Nephron progenitor cell (in vitro differentiated cells): ENCODE measurements around the gene VASH2.

ENCODE experiments used
- DNase-seq: peaks from one replicate; pipeline ENCODE4 v3.0.0; 2021
- H3K27ac Mint-ChIP-seq: 2 replicates; pipeline ENCODE4 v1.8.0; 2021; ENCODE audit warnings: mild to moderate bottlenecking, moderate library complexity, mixed read lengths
- H3K27me3 Mint-ChIP-seq: 2 replicates; pipeline ENCODE4 v1.8.0; 2021; ENCODE audit warnings: mild to moderate bottlenecking, low read depth, mixed read lengths; ENCODE audit not compliant: poor library complexity
- H3K36me3 Mint-ChIP-seq: 2 replicates; pipeline ENCODE4 v1.8.0; 2021; ENCODE audit warnings: low read depth, mixed read lengths
- H3K4me1 Mint-ChIP-seq: 2 replicates; pipeline ENCODE4 v1.8.0; 2021; ENCODE audit warnings: mixed read lengths
- H3K4me3 Mint-ChIP-seq: 2 replicates; pipeline ENCODE4 v1.8.0; 2021; ENCODE audit warnings: mild to moderate bottlenecking, moderate library complexity, mixed read lengths
- H3K9me3 Mint-ChIP-seq: 2 replicates; pipeline ENCODE4 v1.8.0; 2021; ENCODE audit warnings: mild to moderate bottlenecking, moderate library complexity, mixed read lengths
- TF ChIP-seq, protein P1 (sequence below): fragments of 200-600 bp; sonication (generic); IDR thresholded peaks from 2 replicates; pipeline ENCODE4 v1.5.0; 2021; ENCODE audit warnings: antibody characterized with exemption

Gene VASH2

DNA sequence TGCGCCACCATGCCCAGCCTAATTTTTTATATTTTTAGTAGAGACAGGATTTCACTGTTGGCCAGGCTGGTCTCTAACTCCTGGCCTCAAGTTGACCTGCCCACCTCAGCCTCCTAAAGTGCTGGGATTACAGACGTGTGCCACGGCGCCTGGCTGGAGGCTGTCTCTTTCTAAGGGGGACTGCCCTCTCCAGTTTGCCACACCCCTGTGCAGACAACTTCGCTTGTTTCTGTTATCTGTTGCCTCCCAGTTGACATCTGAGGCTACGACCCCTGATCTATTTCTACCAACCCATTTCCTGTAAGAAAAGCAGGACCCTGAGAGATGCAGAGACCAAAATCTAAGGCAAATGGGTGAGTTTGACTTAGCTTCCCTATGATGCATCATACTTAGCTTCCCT lies 24.0 kb upstream of the VASH2 start:
- peaks cover 24% of the 10 kb centered on the region for H3K4me1 Mint-ChIP-seq
- H3K4me3 Mint-ChIP-seq: no peak overlapping the region
- H3K36me3 Mint-ChIP-seq: no peaks in the 10 kb centered on the region
- H3K27me3 Mint-ChIP-seq: peaks cover 10% of the 10 kb centered on the region
- H3K27ac Mint-ChIP-seq: no peak overlapping the region
- TF ChIP-seq, protein P1, sequence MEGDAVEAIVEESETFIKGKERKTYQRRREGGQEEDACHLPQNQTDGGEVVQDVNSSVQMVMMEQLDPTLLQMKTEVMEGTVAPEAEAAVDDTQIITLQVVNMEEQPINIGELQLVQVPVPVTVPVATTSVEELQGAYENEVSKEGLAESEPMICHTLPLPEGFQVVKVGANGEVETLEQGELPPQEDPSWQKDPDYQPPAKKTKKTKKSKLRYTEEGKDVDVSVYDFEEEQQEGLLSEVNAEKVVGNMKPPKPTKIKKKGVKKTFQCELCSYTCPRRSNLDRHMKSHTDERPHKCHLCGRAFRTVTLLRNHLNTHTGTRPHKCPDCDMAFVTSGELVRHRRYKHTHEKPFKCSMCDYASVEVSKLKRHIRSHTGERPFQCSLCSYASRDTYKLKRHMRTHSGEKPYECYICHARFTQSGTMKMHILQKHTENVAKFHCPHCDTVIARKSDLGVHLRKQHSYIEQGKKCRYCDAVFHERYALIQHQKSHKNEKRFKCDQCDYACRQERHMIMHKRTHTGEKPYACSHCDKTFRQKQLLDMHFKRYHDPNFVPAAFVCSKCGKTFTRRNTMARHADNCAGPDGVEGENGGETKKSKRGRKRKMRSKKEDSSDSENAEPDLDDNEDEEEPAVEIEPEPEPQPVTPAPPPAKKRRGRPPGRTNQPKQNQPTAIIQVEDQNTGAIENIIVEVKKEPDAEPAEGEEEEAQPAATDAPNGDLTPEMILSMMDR: no peak
- DNase-seq: no peak
- peaks cover 3% of the 10 kb centered on the region for H3K9me3 Mint-ChIP-seq

GRCh38 chr1:212928323-212929291 lies 21.7 kb upstream of the VASH2 start:
- Mint-ChIP-seq H3K9me3 (peaks cover 3% of the 10 kb centered on the region), H3K4me1 (peaks cover 24% of the 10 kb centered on the region), H3K4me3 (no peak overlapping the region), H3K27ac (peak overlapping the region; percentile 61), H3K27me3 (peaks cover 8% of the 10 kb centered on the region), H3K36me3 (no peaks in the 10 kb centered on the region)
- DNase-seq: no peak
- TF ChIP-seq, protein P1: no peak

- peaks cover 14% of the 10 kb centered on the region for H3K4me1 Mint-ChIP-seq
- H3K27ac Mint-ChIP-seq: no peak overlapping the region
- H3K4me3 Mint-ChIP-seq: no peak overlapping the region
- H3K36me3 Mint-ChIP-seq: no peaks in the 10 kb centered on the region
- DNase-seq: no peak
- H3K9me3 Mint-ChIP-seq: peaks cover 3% of the 10 kb centered on the region
- H3K27me3 Mint-ChIP-seq: peaks cover 8% of the 10 kb centered on the region
- TF ChIP-seq, protein P1: no peak
These were observed 19.2 kb upstream of the VASH2 start for GRCh38 chr1:212930986-212931678.

DNA sequence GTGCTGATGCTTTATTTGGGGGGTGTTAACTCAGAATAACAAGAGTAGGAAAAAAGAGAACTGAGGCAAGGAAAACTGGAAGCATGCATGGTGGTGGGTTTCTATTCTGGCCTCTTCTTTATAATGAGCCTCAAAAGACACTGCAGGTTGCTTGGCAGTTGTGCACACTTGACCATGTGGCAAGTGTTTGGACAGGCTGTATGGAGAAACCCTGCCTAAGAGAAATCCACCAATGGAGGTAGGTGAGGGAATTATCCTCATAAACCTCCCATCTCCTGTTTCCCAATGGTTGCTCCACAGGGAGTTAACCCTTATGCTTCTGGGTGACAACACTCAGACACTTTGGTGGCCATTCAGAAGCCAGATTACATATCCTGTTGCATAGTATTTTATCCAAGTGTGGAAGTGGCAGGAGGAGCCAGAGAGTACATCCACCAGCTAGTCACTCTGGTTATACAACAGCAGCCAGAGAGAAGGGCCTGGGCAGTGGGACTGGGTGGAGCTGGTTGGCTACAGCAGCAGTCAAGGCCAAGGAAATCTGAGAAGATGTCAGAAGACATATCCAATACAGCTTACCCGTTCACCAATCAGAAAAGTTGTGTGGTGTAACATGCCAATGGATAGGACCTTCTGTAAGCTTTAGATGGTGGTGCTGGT lies 16.4 kb upstream of the VASH2 start:
- TF ChIP-seq, protein P1: no peak
- Mint-ChIP-seq H3K4me3 (no peak overlapping the region), H3K27ac (no peak overlapping the region), H3K36me3 (no peaks in the 10 kb centered on the region), H3K27me3 (peaks cover 3% of the 10 kb centered on the region), H3K4me1 (peaks cover 4% of the 10 kb centered on the region), H3K9me3 (no peaks in the 10 kb centered on the region)
- no peak for DNase-seq

DNA sequence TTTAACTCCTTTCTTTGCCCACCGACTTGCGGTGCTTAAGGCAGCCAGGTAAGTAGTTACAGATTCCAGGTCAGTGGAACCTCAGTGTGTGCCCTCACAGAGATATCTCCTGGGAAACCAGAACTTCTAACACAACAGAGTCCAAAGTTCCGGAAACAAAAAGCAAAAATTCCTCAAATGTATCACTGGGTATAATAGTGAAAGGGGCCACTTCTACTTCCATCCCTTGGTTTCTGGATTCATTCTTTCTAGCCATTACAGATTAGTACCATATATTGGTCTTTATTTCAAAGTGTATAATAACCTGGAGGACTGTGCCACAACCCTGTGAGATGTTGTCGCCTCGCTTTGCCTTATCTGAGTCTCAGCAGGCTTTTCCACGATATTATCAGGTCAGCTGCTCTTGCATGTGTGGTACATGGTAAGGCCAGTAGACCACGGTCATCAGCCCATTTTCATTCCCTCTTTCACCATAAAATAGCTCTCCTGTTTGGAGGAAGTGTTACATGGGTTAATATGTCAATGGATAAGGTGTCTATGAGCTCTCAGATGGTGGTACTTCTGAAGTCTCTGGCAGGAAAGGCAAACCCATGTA lies 14.9 kb upstream of the VASH2 start:
- TF ChIP-seq, protein P1: no peak
- Mint-ChIP-seq H3K4me3 (no peak overlapping the region), H3K4me1 (no peaks in the 10 kb centered on the region), H3K36me3 (no peaks in the 10 kb centered on the region), H3K27me3 (peaks cover 3% of the 10 kb centered on the region), H3K9me3 (peaks cover 7% of the 10 kb centered on the region), H3K27ac (no peak overlapping the region)
- DNase-seq: no peak
